GM10266 (cell line): ENCODE results near the gene PGAP3.
A peak's percentile ranks its signal among the peaks of the same experiment; 100 is the strongest.

Experiments
- DNase-seq: peaks from one replicate; pipeline ENCODE4 v3.0.0; 2012; ENCODE audit errors: extremely low spot score
- TF ChIP-seq, protein P1 (sequence below): IDR thresholded peaks from 2 replicates; pipeline ENCODE4 v1.5.1; 2012; ENCODE audit warnings: mild to moderate bottlenecking, low read depth; ENCODE audit not compliant: control insufficient read depth, insufficient read depth; ENCODE audit errors: missing control alignments

Gene PGAP3

DNA sequence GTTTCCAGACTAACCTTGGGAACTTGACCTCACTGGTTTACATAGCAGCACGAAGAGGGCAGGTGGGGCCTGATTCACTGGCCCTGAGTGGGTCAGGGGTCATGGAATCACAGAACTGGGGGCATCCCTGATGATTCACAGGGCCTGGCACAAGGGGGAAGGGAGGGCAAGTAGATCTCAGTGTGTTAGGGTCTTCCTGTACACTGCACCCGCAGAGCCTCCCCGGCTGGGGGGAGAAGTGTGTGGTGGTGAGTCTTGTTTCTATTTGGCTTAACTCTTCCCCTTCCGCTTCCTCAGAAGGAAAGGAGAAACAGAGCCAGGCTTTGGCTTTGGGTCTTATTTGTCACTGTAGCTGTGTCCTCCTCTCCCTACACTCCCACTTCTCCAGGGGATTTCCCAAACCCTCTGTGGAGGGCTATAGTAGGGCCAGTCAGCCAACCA lies 47.2 kb downstream of the PGAP3 start:
- TF ChIP-seq, protein P1, sequence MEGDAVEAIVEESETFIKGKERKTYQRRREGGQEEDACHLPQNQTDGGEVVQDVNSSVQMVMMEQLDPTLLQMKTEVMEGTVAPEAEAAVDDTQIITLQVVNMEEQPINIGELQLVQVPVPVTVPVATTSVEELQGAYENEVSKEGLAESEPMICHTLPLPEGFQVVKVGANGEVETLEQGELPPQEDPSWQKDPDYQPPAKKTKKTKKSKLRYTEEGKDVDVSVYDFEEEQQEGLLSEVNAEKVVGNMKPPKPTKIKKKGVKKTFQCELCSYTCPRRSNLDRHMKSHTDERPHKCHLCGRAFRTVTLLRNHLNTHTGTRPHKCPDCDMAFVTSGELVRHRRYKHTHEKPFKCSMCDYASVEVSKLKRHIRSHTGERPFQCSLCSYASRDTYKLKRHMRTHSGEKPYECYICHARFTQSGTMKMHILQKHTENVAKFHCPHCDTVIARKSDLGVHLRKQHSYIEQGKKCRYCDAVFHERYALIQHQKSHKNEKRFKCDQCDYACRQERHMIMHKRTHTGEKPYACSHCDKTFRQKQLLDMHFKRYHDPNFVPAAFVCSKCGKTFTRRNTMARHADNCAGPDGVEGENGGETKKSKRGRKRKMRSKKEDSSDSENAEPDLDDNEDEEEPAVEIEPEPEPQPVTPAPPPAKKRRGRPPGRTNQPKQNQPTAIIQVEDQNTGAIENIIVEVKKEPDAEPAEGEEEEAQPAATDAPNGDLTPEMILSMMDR, result no peak
- DNase-seq, result no peak

GRCh38 chr17:39639566-39640458 lies 48.0 kb downstream of the PGAP3 start:
- no peak for DNase-seq
- TF ChIP-seq, protein P1, result no peak

- no peak for DNase-seq
- TF ChIP-seq, protein P1, result no peak
Observed at GRCh38 chr17:39639043-39639442, 48.8 kb downstream of the PGAP3 start.

- TF ChIP-seq, protein P1, result no peak
- no peak for DNase-seq
Observed at GRCh38 chr17:39638317-39638716, 49.5 kb downstream of the PGAP3 start.

DNA sequence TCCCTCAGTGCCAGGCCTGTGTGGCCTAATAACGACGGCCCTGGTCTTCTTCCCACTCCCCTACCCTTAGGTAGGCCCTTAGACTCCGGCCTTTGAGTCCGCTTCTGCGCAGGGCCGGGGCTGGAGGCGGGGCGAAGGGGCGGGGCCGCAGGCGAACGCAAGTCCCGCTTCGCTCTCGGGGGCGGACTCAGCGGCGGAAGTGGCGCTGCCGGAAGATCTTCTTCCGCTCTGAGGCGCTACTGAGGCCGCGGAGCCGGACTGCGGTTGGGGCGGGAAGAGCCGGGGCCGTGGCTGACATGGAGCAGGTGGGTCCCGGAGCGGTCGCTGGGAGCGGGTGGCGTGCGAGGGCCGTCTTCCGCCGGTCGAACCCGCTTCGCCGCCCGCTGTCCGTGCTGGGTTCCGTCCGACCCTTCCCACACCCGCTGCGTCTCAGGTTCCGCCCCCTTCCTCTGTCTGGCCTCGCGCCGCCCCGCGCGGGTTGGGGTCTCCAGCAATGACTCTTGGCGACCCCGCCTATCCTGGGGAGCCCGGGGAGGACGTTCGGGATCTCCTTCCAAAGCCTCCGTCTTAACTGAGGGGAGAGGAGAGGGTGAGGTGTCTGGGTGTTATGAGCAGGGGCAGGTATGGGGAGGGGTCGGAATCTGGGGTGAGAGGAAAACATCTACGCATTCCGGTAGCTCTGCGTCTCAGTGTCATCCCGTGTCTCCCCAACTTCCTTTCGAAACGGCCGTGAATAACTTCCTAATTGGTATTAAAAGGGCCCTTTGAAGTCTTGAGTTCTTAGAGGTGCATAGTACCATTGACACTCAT lies 50.7 kb downstream of the PGAP3 start, which contains the start of gene STARD3:
Gene STARD3, plus strand, starts transcription at position 218 of the 810 bp plus-strand sequence. CDS start 16,388 bp downstream, outside the sequence.
- peak; percentile 95 for DNase-seq
- TF ChIP-seq, protein P1, result peak; percentile 23

DNA sequence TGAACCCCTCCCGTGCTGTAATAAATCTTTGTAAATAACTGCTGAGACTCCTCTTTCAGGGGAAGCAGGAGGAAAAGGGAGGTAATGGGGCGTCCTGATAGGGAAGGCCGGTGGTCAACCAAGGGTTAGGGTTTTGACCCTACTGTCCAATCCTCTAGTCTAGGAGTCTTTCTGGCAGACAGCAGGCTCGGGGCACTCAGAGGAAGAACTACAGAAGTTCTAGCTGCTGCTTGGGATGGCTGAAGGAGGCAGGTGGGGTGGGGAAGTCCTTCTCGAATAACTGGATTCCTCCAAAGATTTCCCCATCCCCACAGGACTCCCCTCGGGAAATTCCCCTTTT lies 51.3 kb downstream of the PGAP3 start:
- DNase-seq, result no peak
- TF ChIP-seq, protein P1, result no peak
